Thyroid gland (tissue), 4 donors: Measurements from ENCODE around the gene GDI2. TPM values are rescaled to one million over a fixed set of nuclear protein-coding genes. Genes with fewer than 3 reads are reported as not detected.
"Not testable (repeated sequence)": the region's sequence is repeated elsewhere in the genome, so short reads cannot be mapped to it uniquely, and the experiment has no call there.

ENCODE experiments used
- DNase-seq, 2 donors: peaks; one replicate each; pipeline ENCODE4 v3.0.0-alpha.2; 2019
- H3K27ac ChIP-seq, 3 donors: fragments of 200-600 bp; sonication (generic); 1 replicate in 2 of 3; 2 replicates in 1 of 3; pipeline ENCODE4 v1.5.1; 2016 to 2019; ENCODE audit warnings: mild to moderate bottlenecking in 1 of 3, moderate library complexity in 1 of 3
- H3K27me3 ChIP-seq: fragments of 200-600 bp; sonication (generic); one replicate; pipeline ENCODE4 v1.5.1; 2019
- H3K36me3 ChIP-seq, 2 donors: fragments of 200-600 bp; sonication (generic); one replicate each; pipeline ENCODE4 v1.5.1; 2016 to 2019
- H3K4me1 ChIP-seq, 2 donors: fragments of 200-600 bp; sonication (generic); one replicate each; pipeline ENCODE4 v1.5.1; 2017 to 2019
- H3K4me3 ChIP-seq, 3 donors: fragments of 200-600 bp; sonication (generic); replicated peaks in 1 of 3; 1 replicate in 2 of 3; 2 replicates in 1 of 3; pipeline ENCODE4 v1.5.1; 2016; ENCODE audit warnings: mild to moderate bottlenecking in 1 of 3
- H3K9me3 ChIP-seq: fragments of 200-600 bp; sonication (generic); one replicate; pipeline ENCODE4 v1.5.1; 2017
- POLR2A ChIP-seq, 2 donors: fragments of 450-650 bp; IDR thresholded peaks; one replicate each; pipeline ENCODE4 v1.6.1; 2017; ENCODE audit warnings: antibody characterized with exemption in 2 of 2, mild to moderate bottlenecking in 2 of 2, moderate library complexity in 1 of 2
- WGBS, 2 donors: methylation state at CpG; one replicate each; pipeline ENCODE4 v1.1.5; 2017; 5-methylcytosine and 5-hydroxymethylcytosine counted together
- intact Hi-C: fragments of 100-400 bp; cut with DNase I; formaldehyde crosslinking; loops from one replicate; pipeline ENCODE4 v1.15.1; 2023
- total RNA-seq, 4 donors: library from RNA; depleted of rRNA; stranded (reverse); fragments of >200 nt; gene quantifications; one replicate each; pipeline ENCODE4 v1.2.3, GENCODE V29; 2016
- TF ChIP-seq, protein P1 (sequence below), 6 experiments: fragments of 200-600 bp in 3 of 6; fragments of 450-650 bp in 3 of 6; sonication (generic) in 3 of 6; IDR thresholded peaks; one replicate each; pipeline ENCODE4 v1.5.1; 2016 to 2019; ENCODE audit warnings: antibody characterized with exemption in 6 of 6, mild to moderate bottlenecking in 2 of 6, inconsistent platforms in 1 of 6, moderate library complexity in 1 of 6

The GDI2 gene
- total RNA-seq, 4 donors from 2014 or later = 189 to 281 (median 236) TPM

DNA sequence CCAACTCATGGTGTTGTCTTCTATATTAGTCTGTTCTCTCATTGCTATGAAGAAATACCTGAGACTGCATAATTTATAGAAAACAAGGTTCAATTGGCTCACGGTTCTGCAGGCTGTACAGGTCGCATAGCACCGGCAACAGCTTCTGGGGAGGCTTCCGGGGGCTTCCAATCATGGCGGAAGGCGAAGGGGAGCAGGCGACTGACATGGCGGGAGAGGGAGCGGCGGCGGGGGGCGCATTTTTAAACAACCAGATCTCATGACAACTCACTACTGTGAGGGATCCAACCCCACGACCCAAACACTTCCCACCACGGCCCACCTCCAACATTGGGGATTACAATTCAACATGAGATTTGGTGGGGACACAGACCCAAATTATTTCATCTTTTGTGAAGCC lies 28.7 kb upstream of the GDI2 start:
- Histone ChIP-seq H3K4me3 (no peak overlapping the region), H3K27me3 (no peaks in the 10 kb centered on the region), H3K9me3 (no peaks in the 10 kb centered on the region), H3K27ac (no peak overlapping the region), H3K4me1 (no peaks in the 10 kb centered on the region), H3K36me3 (no peaks in the 10 kb centered on the region)
- intact Hi-C loops = no loop called here
- DNase-seq = no peak
- WGBS, 2 donors = 92 to 95% methylated on average over 14 of the region's 14 CpGs
- TF ChIP-seq, protein P1, sequence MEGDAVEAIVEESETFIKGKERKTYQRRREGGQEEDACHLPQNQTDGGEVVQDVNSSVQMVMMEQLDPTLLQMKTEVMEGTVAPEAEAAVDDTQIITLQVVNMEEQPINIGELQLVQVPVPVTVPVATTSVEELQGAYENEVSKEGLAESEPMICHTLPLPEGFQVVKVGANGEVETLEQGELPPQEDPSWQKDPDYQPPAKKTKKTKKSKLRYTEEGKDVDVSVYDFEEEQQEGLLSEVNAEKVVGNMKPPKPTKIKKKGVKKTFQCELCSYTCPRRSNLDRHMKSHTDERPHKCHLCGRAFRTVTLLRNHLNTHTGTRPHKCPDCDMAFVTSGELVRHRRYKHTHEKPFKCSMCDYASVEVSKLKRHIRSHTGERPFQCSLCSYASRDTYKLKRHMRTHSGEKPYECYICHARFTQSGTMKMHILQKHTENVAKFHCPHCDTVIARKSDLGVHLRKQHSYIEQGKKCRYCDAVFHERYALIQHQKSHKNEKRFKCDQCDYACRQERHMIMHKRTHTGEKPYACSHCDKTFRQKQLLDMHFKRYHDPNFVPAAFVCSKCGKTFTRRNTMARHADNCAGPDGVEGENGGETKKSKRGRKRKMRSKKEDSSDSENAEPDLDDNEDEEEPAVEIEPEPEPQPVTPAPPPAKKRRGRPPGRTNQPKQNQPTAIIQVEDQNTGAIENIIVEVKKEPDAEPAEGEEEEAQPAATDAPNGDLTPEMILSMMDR (IDR thresholded peaks at IDR 0.05) = no peak
- no peak for TF ChIP-seq POLR2A (IDR thresholded peaks at IDR 0.05)

GRCh38 chr10:5840314-5841307 lies 27.4 kb upstream of the GDI2 start:
- 51 to 60% methylated on average over 36 to 37 of the region's 40 CpGs for WGBS, 2 donors
- intact Hi-C loops = no loop called here

DNA sequence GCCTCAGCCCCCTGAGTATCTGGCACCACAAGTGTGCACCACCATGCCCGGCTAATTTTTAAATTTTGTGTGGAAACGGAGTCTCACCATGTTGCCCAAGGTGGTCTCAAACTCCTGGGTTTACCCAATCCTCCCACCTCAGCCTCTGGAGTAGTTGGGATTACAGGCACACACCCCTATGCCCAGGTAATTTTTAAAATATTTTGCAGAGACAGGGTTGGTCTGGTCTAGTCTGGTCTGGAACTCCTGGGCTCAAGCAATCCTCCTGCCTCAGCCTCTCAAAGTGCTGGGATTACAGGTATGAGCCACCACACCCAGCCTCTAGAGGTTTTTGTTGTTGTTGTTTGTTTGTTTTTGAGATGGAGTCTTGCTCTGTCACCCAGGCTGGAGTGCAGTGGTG lies 22.9 kb upstream of the GDI2 start:
- H3K27me3 ChIP-seq, H3K4me3 ChIP-seq, intact Hi-C loops, H3K4me1 ChIP-seq, DNase-seq, H3K36me3 ChIP-seq, H3K9me3 ChIP-seq, H3K27ac ChIP-seq: not testable (repeated sequence)
- WGBS, 2 donors = 90 to 95% methylated on average over 2 of the region's 2 CpGs

More at GRCh38 chr10:5840314-5841307, 27.4 kb upstream of the GDI2 start:
- Histone ChIP-seq H3K4me1 (no peaks in the 10 kb centered on the region), H3K9me3 (no peaks in the 10 kb centered on the region), H3K27me3 (no peaks in the 10 kb centered on the region), H3K27ac (no peak overlapping the region), H3K4me3 (no peak overlapping the region), H3K36me3 (no peaks in the 10 kb centered on the region)
- TF ChIP-seq POLR2A (IDR thresholded peaks at IDR 0.05) = no peak
- TF ChIP-seq, protein P1 (IDR thresholded peaks at IDR 0.05) = no peak
- no peak for DNase-seq

GRCh38 chr10:5835446-5836095 lies 22.3 kb upstream of the GDI2 start:
- H3K27me3 ChIP-seq = no peaks in the 10 kb centered on the region
- 92 to 96% methylated on average over 14 to 15 of the region's 15 CpGs for WGBS, 2 donors
- intact Hi-C loops = no loop called here
- no peak for DNase-seq
- TF ChIP-seq POLR2A (IDR thresholded peaks at IDR 0.05) = no peak
- TF ChIP-seq, protein P1 (IDR thresholded peaks at IDR 0.05) = no peak
- no peaks in the 10 kb centered on the region for H3K9me3 ChIP-seq
- no peaks in the 10 kb centered on the region for H3K4me1 ChIP-seq
- H3K4me3 ChIP-seq = no peak overlapping the region
- H3K36me3 ChIP-seq = no peaks in the 10 kb centered on the region
- H3K27ac ChIP-seq = no peak overlapping the region

DNA sequence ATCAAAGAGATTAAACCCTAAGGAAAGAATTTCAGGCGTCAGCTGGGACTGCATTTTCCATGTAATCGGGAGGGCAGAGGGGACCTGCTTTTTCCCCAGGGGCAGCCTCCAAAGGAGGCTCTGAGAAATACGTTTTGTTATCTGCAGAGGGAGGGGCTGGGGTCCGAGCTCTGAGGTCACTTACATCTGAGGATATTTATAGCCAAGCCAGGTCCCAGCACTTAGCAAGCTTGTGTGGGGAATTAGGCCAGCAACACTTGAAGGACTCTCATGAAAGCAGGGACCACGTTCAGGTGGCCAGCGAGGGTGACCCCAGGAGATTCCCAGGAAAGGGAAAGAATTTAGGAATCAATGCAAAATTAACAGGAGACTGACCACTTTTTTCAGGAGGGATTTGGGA lies 20.6 kb upstream of the GDI2 start:
- intact Hi-C loops = no loop called here
- Histone ChIP-seq H3K36me3 (no peaks in the 10 kb centered on the region), H3K9me3 (no peaks in the 10 kb centered on the region), H3K27ac (no peak overlapping the region), H3K4me3 (no peak overlapping the region), H3K27me3 (no peaks in the 10 kb centered on the region), H3K4me1 (no peaks in the 10 kb centered on the region)
- 29 to 42% methylated on average over 6 of the region's 6 CpGs for WGBS, 2 donors
- no peak for DNase-seq
- TF ChIP-seq, protein P1 (IDR thresholded peaks at IDR 0.05) = no peak
- TF ChIP-seq POLR2A (IDR thresholded peaks at IDR 0.05) = no peak
